ENCODE measurements around the gene ANGPTL2. TPM values are rescaled to one million over a fixed set of nuclear protein-coding genes. Genes with fewer than 3 reads are reported as not detected.

The ANGPTL2 gene
- total RNA-seq, 4 donors from 2014 or later: 10.2 to 65.3 (median 32.0) TPM

DNA sequence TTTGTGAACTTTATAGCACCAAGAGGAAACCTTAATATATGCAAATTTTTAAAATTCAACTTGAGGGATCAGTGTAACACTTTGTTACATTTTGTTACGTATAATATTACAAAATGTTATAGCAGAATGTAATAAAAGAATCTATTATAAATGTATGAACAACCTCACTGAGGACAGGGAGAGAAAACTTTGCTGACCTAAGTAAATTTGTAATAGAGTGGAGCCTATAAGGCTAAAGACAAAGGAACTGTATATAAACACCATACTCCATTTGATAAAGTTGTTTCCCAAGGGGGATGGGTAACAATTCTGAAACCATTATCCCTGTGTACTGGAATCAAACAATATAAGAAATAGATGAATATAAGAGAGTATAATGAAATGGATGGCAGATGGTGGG lies 77.3 kb downstream of the ANGPTL2 start:
- intact Hi-C loops (cut with DNase I; ENCODE audit: low total_unique reads): no loop called here
- DNase-seq: no peak
- H3K9me3 ChIP-seq: no peaks in the 10 kb centered on the region
- H3K4me1 ChIP-seq: no peaks in the 10 kb centered on the region
- H3K36me3 ChIP-seq: no peaks in the 10 kb centered on the region
- no peak overlapping the region for H3K4me3 ChIP-seq
- no peaks in the 10 kb centered on the region for H3K27me3 ChIP-seq
- H3K27ac ChIP-seq: no peak overlapping the region
- no peak for TF ChIP-seq POLR2A (IDR thresholded peaks at IDR 0.05)
- TF ChIP-seq, protein P1, sequence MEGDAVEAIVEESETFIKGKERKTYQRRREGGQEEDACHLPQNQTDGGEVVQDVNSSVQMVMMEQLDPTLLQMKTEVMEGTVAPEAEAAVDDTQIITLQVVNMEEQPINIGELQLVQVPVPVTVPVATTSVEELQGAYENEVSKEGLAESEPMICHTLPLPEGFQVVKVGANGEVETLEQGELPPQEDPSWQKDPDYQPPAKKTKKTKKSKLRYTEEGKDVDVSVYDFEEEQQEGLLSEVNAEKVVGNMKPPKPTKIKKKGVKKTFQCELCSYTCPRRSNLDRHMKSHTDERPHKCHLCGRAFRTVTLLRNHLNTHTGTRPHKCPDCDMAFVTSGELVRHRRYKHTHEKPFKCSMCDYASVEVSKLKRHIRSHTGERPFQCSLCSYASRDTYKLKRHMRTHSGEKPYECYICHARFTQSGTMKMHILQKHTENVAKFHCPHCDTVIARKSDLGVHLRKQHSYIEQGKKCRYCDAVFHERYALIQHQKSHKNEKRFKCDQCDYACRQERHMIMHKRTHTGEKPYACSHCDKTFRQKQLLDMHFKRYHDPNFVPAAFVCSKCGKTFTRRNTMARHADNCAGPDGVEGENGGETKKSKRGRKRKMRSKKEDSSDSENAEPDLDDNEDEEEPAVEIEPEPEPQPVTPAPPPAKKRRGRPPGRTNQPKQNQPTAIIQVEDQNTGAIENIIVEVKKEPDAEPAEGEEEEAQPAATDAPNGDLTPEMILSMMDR (IDR thresholded peaks at IDR 0.05): no peak

DNA sequence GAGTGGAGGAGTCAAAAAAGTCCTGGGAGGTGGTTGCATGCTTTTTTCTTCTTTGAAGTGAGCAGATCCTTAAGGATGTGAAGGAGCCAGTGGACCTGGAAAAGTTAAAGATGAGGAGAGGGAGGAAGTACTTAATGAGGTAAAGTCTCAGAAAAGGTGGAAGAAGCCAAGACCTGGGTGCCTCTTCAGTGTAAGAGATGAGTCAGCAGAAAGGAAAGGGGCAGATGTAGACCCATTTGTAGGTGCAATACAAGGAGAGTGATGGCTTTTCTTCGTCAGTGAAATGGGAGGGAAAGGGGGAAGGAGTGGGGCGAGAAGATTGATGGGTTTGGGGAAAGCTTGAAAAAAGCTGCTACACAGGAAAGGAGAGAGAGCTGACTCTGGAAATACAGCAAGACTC lies 82.9 kb downstream of the ANGPTL2 start:
- Histone ChIP-seq H3K27ac (no peak overlapping the region), H3K36me3 (no peaks in the 10 kb centered on the region), H3K27me3 (no peaks in the 10 kb centered on the region), H3K9me3 (no peaks in the 10 kb centered on the region), H3K4me1 (no peaks in the 10 kb centered on the region), H3K4me3 (no peak overlapping the region)
- TF ChIP-seq, protein P1 (IDR thresholded peaks at IDR 0.05): no peak
- TF ChIP-seq POLR2A (IDR thresholded peaks at IDR 0.05): no peak
- no peak for DNase-seq
- intact Hi-C loops (cut with DNase I; ENCODE audit: low total_unique reads): no loop called here

DNA sequence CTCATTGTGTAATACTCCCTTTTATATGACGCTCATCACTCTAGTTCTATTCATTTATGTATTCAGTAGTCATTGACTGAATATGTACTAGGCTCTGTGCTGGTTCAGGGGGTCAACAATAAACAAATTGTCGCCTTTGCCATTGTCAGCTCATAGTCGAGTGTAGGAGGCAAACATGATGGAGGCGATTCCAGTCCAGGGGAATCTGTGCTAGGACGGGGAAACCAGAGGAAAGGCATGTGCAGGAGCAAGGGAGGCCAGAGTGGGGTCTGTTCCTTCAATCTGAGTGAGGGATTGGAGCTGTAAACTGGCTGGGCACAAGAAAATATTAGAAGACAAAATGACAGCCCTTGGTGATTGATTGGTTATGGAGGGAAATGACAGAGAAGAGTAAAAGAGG lies 83.9 kb downstream of the ANGPTL2 start:
- no peaks in the 10 kb centered on the region for H3K36me3 ChIP-seq
- H3K27ac ChIP-seq: no peak overlapping the region
- no peak overlapping the region for H3K4me3 ChIP-seq
- DNase-seq: no peak
- no peaks in the 10 kb centered on the region for H3K9me3 ChIP-seq
- intact Hi-C loops (cut with DNase I; ENCODE audit: low total_unique reads): no loop called here
- no peak for TF ChIP-seq POLR2A (IDR thresholded peaks at IDR 0.05)
- TF ChIP-seq, protein P1 (IDR thresholded peaks at IDR 0.05): no peak
- H3K4me1 ChIP-seq: no peaks in the 10 kb centered on the region
- no peaks in the 10 kb centered on the region for H3K27me3 ChIP-seq

Other genes with a start within 250 kb of the ANGPTL2 start
- gene RALGPS1, start 207.9 kb downstream of the ANGPTL2 start, total RNA-seq: 10 to 100 TPM in 3 of 4 donors, 1 to 10 TPM in 1; 8.5 to 16.7 (median 14.5) TPM
- 10 to 100 TPM in 3 of 4 donors, 1 to 10 TPM in 1; 9.7 to 79.7 (median 72.0) TPM for gene GARNL3, start 142.1 kb upstream of the ANGPTL2 start, total RNA-seq

Data from uterus (tissue), 4 donors.